ENCODE data around the gene NOD2. TPM values are rescaled to one million over a fixed set of nuclear protein-coding genes. Genes with fewer than 3 reads are reported as not detected.

Gene NOD2
- total and polyA plus RNA-seq, 2 of the 13 experiments (the other 11 are each of a cell fraction or from before 2014, with no cell fraction given), result 0.27 to 0.81 TPM

- no peak for TF ChIP-seq ZBED4 (CRISPR knock-in tag; IDR thresholded peaks at IDR 0.05; ENCODE audit: borderline replicate concordance)
- no peak for TF ChIP-seq GMEB2 (CRISPR knock-in tag; IDR thresholded peaks at IDR 0.05; ENCODE audit: low read depth)
- TF ChIP-seq ATF6 (CRISPR knock-in tag; conservative IDR thresholded peaks at IDR 0.05), result no peak
- no peak for TF ChIP-seq ZNF512 (CRISPR knock-in tag; IDR thresholded peaks at IDR 0.05)
- no peak for TF ChIP-seq LCORL (IDR thresholded peaks at IDR 0.05)
- TF ChIP-seq LCORL (CRISPR knock-in tag; IDR thresholded peaks at IDR 0.05), result peak; percentile 50; the same call in 1 of the 2 replicates
- no peak for TF ChIP-seq ZFP1 (CRISPR knock-in tag; IDR thresholded peaks at IDR 0.05)
- no peak for TF ChIP-seq FOXJ3 (CRISPR knock-in tag; IDR thresholded peaks at IDR 0.05; ENCODE audit: borderline replicate concordance)
- 0 out of 4 replicates have a peak, but pooled peaks of 1 of the 2 experiments have one; percentile 15 for TF ChIP-seq POLR2A (IDR thresholded peaks at IDR 0.05; ENCODE audit: insufficient read depth in 1 of 2, low read depth in 2 of 2, low read length in 2 of 2)
- TF ChIP-seq PTBP1 (IDR thresholded peaks at IDR 0.05; ENCODE audit: low read depth, low read length, poor library complexity, severe bottlenecking), result no peak
- TF ChIP-seq ZNF639 (CRISPR knock-in tag; conservative IDR thresholded peaks at IDR 0.05), result no peak
- TF ChIP-seq PATZ1 (CRISPR knock-in tag; IDR thresholded peaks at IDR 0.05), result peak; percentile 50; the same call in 1 of the 2 replicates
- TF ChIP-seq MTF1 (CRISPR knock-in tag; IDR thresholded peaks at IDR 0.05), result no peak
Observed at GRCh38 chr16:50665128-50665878, 28.1 kb upstream of the NOD2 start (continued).

Data from HepG2 (cell line).